Stimulated activated naive CD8-positive, alpha-beta T cell treated with anti-CD3 and anti-CD28 coated beads, Interleukin-15, amount 100 ng/mL, for 72 hours (primary cell): ENCODE results near the gene CHMP2A.

Experiments used
- ATAC-seq: fragments of 150-1000 bp; cut with Tn5 transposase; 2 replicates; pipeline ENCODE4 v1.10.0; 2021; ENCODE audit warnings: mild to moderate bottlenecking, moderate library complexity
- DNase-seq, 2 donors: peaks; one replicate each; pipeline ENCODE4 v3.0.0; 2021 to 2022
- H3K27ac Mint-ChIP-seq, 2 donors: one replicate each; pipeline ENCODE4 v1.8.0; 2022; ENCODE audit warnings: mild to moderate bottlenecking in 2 of 2, mixed read lengths in 2 of 2, moderate library complexity in 2 of 2
- H3K27me3 Mint-ChIP-seq: one replicate; pipeline ENCODE4 v1.8.0; 2022; ENCODE audit warnings: mixed read lengths
- H3K4me1 Mint-ChIP-seq: one replicate; pipeline ENCODE4 v1.8.0; 2022; ENCODE audit warnings: mild to moderate bottlenecking, mixed read lengths
- H3K4me3 Mint-ChIP-seq, 2 donors: one replicate each; pipeline ENCODE4 v1.8.0; 2022; ENCODE audit warnings: mild to moderate bottlenecking in 2 of 2, mixed read lengths in 2 of 2, moderate library complexity in 1 of 2
- H3K9me3 Mint-ChIP-seq, 2 donors: one replicate each; pipeline ENCODE4 v1.8.0; 2022; ENCODE audit warnings: mixed read lengths in 2 of 2

Gene CHMP2A

GRCh38 chr19:58572818-58573657 is 18.1 kb upstream of the CHMP2A start, which contains the start of gene MZF1:
Gene MZF1 (minus strand): TSS chr19:58573335. CDS start chr19:58571389, 1,946 bp downstream.
- no peaks in the 10 kb centered on the region for H3K27me3 Mint-ChIP-seq
- peaks cover 57% of the 10 kb centered on the region for H3K4me1 Mint-ChIP-seq
- peak; percentile 98 to 100 for DNase-seq
- peak within 1 kb of the TSS; percentile 98 to 99 for H3K27ac Mint-ChIP-seq
- peak; percentile 78 for ATAC-seq
- H3K9me3 Mint-ChIP-seq = no peaks in the 10 kb centered on the region
- H3K4me3 Mint-ChIP-seq = peak within 1 kb of the TSS; percentile 92

DNA sequence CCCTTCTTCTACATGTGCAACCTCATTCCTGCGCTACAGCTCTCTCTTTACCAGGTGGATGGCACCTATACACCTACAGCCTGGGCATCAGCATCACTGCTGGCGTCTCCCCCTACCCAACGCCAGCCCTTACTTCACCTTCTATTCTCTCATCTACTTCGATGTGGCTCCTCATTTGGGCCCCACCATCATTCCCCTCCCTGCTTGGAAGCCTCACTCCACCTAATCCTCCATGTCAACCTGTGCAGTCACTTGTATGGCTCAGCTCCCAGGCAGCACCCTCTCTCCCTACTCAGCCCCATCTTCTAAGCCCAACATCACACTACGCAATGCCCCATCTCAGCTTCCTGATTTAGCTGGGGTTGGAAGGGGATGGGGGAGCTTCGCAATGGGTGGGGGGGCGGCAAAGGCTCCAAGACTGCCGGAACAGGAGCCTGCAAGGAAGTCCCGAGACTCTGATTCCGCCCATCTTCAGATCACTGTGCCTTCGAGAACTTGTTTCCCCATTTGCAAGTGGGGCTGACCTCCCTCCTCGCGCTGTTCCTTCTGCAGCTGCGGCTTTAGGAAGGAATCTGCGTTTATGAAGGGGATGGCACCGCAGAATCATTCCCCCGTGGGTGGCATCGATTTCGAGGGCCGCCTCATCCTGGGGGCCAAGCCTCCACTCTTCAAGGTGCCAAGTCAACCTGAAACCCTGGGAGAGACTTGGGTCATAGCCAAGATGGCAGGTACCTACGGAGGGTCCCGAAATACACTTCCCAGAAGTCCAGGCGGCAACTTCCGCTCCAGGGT is 17.3 kb upstream of the CHMP2A start:
- ATAC-seq (no peak), DNase-seq (no peak)
- H3K27me3 Mint-ChIP-seq = no peaks in the 10 kb centered on the region
- H3K4me1 Mint-ChIP-seq = peaks cover 51% of the 10 kb centered on the region
- peak overlapping the region; percentile 92 for H3K4me3 Mint-ChIP-seq
- H3K27ac Mint-ChIP-seq = peak overlapping the region; percentile 77 to 98
- H3K9me3 Mint-ChIP-seq = no peaks in the 10 kb centered on the region

DNA sequence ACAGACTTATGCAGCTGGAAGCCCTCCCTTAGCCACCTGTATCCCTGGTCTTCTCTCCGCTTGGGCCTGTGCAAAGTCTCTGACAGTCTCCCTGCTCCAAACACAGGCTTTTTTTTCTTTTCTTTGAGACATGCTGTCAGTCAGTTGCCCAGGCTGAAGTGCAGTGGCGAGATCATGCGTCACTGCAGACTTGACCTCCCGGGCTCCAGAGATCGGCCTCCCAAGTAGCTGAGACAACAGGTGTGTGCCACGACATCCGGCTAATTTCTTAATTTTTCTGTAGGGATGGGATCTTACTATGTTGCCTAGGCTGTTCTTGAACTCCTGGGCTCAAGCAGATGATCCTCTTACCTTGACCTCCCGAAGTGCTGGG is 16.7 kb upstream of the CHMP2A start:
- Mint-ChIP-seq H3K27me3 (no peaks in the 10 kb centered on the region), H3K4me1 (peaks cover 48% of the 10 kb centered on the region), H3K27ac (no peak overlapping the region), H3K9me3 (no peaks in the 10 kb centered on the region), H3K4me3 (peak overlapping the region; percentile 92)
- no peak for DNase-seq
- no peak for ATAC-seq

DNA sequence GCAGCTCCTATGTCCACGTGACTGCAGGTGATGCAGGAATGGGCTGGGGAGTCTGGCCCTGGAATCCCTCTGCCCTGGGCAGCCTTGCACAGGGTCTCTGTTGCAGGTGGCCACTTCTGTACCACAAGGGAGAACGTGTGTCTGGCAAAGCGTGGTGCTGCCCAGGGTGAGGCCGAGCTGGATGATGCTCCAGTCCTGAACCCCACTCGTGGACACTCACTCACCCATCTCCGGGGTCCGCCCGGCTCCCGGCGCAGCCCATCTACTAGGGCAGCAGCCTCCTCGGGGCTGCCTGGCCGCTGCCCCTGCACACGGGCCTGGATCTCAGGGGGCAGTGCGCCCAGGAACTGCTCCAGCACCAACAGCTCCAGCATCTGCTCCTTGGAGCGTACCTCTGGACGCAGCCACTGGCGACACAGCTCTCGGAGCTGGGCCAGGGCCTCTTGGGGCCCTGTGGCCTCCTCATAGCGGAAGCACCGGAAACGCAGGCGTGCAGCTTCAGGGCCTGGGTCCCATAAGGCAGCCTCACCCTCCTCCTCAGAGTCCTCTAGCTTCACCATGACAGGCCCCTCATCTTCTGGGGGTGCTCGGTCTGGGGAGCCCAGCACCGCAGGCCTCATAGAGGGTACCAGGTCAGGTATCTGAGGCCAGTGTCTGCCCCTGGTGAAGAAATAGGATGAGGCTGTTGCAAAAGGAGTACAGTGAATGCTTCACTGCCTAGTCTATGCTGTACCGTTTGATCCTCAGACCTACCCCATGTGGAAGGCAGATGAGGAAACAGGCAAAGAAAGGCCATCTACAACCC is 16.1 kb upstream of the CHMP2A start:
- Mint-ChIP-seq H3K4me1 (peaks cover 51% of the 10 kb centered on the region), H3K4me3 (no peak overlapping the region), H3K27ac (no peak overlapping the region), H3K27me3 (no peaks in the 10 kb centered on the region), H3K9me3 (no peaks in the 10 kb centered on the region)
- peak in 1 of 2 donors; percentile 14 for DNase-seq
- ATAC-seq = no peak

DNA sequence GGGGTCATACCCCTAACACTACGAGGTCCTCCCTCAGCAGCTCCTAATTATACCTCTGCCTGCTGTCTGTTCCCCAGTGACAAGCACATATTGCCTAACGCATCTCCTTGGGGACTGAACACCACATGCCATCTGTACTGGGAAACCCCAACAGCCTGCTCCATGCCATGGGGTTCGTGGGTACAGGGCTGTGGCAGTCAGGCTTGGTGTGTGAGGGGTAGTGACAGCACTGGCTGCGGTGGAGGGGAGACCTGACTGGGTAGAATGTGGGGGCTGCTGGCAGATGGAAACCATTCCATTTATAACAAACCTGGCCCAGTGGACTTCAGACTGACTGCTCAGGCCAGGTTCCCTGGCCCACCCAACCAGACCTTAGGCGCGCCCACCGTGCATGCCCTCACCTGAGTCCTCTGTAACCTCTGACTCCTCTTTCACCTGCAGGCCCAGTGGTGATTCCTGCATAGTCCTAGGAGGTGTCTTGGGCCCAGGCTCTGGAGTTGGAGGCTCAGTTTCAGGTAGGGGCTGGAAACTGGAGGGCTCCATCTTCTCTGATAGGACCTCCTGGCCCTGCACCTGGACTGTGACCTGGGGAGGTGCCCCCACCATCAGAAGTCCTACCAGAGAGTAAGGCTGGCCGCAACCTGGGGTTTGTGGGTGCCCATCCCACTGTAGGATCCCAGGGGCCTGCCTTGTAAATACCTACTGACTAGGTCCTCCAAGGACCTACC is 15.2 kb upstream of the CHMP2A start:
- H3K9me3 Mint-ChIP-seq = no peaks in the 10 kb centered on the region
- DNase-seq (peak in 1 of 2 donors; percentile 9), ATAC-seq (no peak)
- H3K4me1 Mint-ChIP-seq = peaks cover 48% of the 10 kb centered on the region
- no peak overlapping the region for H3K4me3 Mint-ChIP-seq
- H3K27ac Mint-ChIP-seq = peak overlapping the region in 1 of 2 donors; percentile 74
- H3K27me3 Mint-ChIP-seq = no peaks in the 10 kb centered on the region

- Mint-ChIP-seq H3K9me3 (no peaks in the 10 kb centered on the region), H3K27me3 (no peaks in the 10 kb centered on the region), H3K4me3 (no peak overlapping the region), H3K27ac (peak overlapping the region in 1 of 2 donors; percentile 74), H3K4me1 (peaks cover 44% of the 10 kb centered on the region)
- ATAC-seq (no peak), DNase-seq (peak in 1 of 2 donors; percentile 9)
Observed at GRCh38 chr19:58569191-58569942, 14.5 kb upstream of the CHMP2A start.

DNA sequence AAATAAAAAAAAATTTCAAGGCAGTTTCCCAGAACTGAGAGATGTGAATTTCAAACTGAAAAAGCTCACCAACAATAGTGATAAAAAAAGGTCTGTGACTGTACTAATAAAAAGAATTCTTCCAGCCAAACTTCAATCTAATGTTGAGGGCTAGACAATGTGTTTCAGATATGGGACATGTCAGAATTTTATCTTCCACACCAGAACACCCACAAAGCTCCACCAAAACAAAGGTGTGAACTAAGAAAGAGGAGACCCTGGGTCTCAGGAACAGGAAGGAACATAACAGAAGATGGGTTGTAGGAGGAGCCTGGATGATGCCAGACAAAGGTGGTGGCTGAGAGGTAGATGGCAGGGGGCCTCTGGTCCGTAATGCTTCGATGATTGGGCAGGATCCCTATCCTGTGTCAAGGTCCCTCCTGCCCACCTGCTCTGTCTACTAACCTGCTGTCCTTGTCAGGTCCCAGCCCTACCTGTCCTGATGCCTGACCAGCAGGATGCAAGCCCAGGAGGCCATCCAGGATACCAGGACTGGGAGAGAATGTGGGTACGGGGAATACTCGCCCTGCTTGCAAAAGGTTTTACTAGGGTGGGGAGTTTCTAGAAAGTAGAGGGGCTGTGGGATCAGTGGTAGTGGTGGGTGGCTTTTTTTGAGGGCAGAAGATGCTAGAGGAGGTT is 13.7 kb upstream of the CHMP2A start:
- no peaks in the 10 kb centered on the region for H3K27me3 Mint-ChIP-seq
- H3K9me3 Mint-ChIP-seq = no peaks in the 10 kb centered on the region
- no peak for ATAC-seq
- peak overlapping the region in 1 of 2 donors; percentile 72 for H3K27ac Mint-ChIP-seq
- no peak overlapping the region for H3K4me3 Mint-ChIP-seq
- DNase-seq = peak in 1 of 2 donors; percentile 5
- peaks cover 43% of the 10 kb centered on the region for H3K4me1 Mint-ChIP-seq

DNA sequence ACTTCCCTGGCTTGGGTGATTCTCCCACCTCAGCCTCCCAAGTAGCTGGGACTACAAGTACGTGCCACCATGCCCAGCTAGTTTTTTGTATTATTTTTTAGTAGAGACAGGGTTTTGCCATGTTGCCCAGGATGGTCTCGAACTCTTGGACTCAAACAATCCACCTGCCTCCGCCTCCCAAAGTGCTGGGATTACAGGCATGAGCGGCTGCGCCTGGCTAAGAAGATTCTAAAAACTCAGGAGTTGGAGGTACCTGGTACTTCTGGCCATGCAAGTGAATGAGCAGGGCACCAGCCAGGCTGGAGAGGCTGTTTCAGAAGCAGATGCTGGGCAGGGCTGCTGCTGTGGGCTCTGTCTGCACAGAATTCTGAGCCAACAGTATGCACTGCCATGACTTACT is 12.1 kb upstream of the CHMP2A start:
- no peak for ATAC-seq
- DNase-seq = peak in 1 of 2 donors; percentile 6
- no peak overlapping the region for H3K27ac Mint-ChIP-seq
- H3K9me3 Mint-ChIP-seq = no peaks in the 10 kb centered on the region
- no peaks in the 10 kb centered on the region for H3K27me3 Mint-ChIP-seq
- H3K4me1 Mint-ChIP-seq = peaks cover 47% of the 10 kb centered on the region
- no peak overlapping the region for H3K4me3 Mint-ChIP-seq

DNA sequence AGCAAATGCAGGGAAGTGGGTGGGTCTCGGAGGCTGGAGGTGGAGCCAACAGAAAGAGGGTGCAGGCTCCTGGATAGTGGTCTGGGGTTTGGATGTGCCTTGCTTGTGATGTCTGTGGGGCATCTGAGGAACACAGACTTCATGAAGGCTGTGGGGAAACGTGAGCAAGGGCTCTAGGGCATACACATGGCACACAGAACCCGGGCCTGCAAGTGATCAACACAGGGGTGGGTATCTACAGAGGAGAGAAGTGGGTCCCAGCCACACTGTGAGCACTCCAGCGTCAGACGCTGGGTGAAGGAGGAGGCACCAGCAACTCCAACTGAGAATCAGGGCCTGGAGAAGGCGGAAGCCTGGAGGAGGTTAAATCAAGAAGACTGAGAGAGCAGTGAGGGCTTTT is 8.9 kb upstream of the CHMP2A start:
- Mint-ChIP-seq H3K27ac (peak overlapping the region in 1 of 2 donors; percentile 28), H3K27me3 (no peaks in the 10 kb centered on the region), H3K9me3 (no peaks in the 10 kb centered on the region), H3K4me1 (peaks cover 68% of the 10 kb centered on the region), H3K4me3 (peak overlapping the region; percentile 82 to 97)
- DNase-seq (no peak), ATAC-seq (no peak)

- peak overlapping the region; percentile 82 to 97 for H3K4me3 Mint-ChIP-seq
- peaks cover 61% of the 10 kb centered on the region for H3K4me1 Mint-ChIP-seq
- ATAC-seq = no peak
- no peaks in the 10 kb centered on the region for H3K9me3 Mint-ChIP-seq
- no peaks in the 10 kb centered on the region for H3K27me3 Mint-ChIP-seq
- H3K27ac Mint-ChIP-seq = peak overlapping the region in 1 of 2 donors; percentile 93
- no peak for DNase-seq
Observed at GRCh38 chr19:58563034-58563573, 8.2 kb upstream of the CHMP2A start.

DNA sequence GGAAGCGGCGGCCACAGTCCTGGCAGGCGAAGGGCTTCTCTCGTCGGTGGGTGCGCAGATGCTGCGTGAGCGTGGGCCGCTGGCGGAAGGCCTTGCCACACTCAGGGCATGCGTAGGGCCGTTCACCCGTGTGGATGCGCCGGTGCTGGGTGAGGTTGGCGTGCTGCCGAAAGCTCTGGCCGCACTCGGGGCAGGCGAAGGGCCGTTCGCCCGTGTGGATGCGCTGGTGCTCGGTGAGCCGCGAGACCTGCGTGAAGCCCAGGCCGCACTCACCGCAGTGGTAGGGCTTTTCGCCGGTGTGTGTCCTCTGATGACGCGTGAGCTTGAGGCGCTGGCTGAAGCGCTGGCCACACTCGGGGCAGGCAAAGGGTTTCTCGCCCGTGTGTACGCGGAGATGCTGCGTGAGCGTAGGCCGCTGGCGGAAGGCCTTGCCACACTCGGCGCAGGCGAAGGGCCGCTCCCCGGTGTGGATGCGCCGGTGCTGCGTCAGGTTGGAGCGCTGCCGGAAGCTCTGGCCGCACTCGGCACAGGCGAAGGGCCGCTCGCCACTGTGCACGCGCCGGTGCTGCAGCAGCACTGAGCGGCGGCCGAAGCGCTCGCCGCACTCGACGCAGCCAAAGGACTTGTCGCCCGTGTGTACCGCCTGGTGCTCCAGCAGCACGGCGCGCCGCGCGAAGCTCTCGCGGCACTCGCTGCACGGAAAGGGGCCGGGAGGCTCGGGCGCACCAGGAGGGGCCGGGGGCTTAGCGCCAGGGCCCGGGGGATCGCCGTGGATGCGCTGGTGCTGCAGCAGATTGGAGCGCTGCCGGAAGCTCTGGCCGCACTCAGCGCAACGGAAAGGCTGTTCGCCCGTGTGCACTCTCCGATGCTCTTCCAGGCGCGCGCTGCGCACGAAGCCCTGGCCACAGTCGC is 7.5 kb upstream of the CHMP2A start:
- H3K4me1 Mint-ChIP-seq = peaks cover 65% of the 10 kb centered on the region

DNA sequence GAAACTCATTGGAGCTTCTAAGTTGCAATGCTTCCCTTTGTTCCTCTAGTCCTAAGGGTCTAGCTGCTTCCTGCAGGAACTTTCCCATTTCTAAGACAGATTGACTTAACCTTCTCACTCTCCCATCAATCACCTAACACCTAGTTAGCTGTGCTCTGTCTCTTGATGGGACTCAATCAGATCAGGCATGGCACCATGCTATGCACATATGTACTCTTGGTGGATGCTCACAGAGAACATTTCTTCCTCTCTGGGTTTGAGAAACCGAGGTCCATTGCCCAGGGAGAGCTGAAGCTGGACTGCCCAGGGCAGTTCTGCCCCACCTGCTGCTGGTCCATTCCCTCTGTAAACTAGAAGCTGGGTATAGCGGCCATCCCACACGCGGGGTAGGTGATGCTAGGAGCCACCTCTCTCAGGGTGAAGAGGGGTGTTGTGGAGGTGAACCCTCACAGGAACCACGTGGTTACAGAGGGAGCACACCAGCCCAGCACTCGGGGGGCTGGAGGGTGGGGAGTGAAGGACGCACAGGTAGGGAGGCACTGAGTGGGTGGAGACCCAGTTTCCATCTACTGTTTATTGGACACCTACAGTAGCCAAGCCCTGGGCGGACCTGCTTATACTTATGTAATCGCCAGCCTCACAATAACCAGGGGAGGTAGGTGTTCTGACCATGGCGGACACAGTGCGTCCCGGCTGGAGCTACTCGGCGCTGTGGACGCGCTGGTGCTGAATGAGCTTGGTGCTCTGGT is 6.6 kb upstream of the CHMP2A start:
- ATAC-seq = no peak
- H3K27ac Mint-ChIP-seq = peak overlapping the region in 1 of 2 donors; percentile 74
- H3K9me3 Mint-ChIP-seq = no peaks in the 10 kb centered on the region
- no peaks in the 10 kb centered on the region for H3K27me3 Mint-ChIP-seq
- no peak for DNase-seq
- peaks cover 74% of the 10 kb centered on the region for H3K4me1 Mint-ChIP-seq
- H3K4me3 Mint-ChIP-seq = peak overlapping the region; percentile 82 to 97

More for the DNA sequence above, 7.5 kb upstream of the CHMP2A start:
- Mint-ChIP-seq H3K27me3 (no peaks in the 10 kb centered on the region), H3K27ac (peak overlapping the region; percentile 40 to 93), H3K9me3 (no peaks in the 10 kb centered on the region), H3K4me3 (peak overlapping the region; percentile 82 to 97)
- DNase-seq (peak; percentile 44 to 62), ATAC-seq (peak; percentile 16)
